C4-2B (cell line): Measurements from ENCODE around the gene CSRNP3.

Experiments used
- CTCF ChIP-seq: fragments of 450-650 bp; conservative IDR thresholded peaks from 2 replicates; pipeline ENCODE4 v1.5.1; 2017; ENCODE audit warnings: mild to moderate bottlenecking
- ZFX ChIP-seq: fragments of 450-650 bp; IDR thresholded peaks from 2 replicates; pipeline ENCODE4 v1.6.1; 2017

DNA sequence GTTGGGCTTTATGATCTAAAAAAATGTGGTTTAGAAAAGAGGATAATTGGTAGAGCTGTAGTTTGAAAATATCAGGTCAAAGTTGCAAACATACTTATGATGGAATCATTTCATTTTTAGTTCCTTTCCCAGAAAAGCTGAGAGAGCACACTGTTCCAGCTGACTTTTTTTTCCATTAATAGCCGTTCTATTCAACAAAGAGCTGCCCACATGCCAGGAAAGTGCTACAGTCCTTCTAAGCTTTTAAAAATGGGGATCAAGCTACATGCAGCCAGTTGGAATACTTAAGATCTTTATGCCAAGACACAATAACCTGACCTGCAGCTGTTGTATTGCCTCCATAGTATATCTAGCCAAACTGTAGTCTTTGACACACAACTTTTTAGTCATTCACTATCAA, 213.0 kb downstream of the CSRNP3 start:
- TF ChIP-seq CTCF (no peak), ZFX (no peak)
